Measurements from ENCODE around the gene PLA2G2F. TPM values are rescaled to one million over a fixed set of nuclear protein-coding genes. Genes with fewer than 3 reads are reported as not detected.

The PLA2G2F gene
- total RNA-seq, 4 donors from 2014 or later, result 0.32 TPM; not detected in 3

DNA sequence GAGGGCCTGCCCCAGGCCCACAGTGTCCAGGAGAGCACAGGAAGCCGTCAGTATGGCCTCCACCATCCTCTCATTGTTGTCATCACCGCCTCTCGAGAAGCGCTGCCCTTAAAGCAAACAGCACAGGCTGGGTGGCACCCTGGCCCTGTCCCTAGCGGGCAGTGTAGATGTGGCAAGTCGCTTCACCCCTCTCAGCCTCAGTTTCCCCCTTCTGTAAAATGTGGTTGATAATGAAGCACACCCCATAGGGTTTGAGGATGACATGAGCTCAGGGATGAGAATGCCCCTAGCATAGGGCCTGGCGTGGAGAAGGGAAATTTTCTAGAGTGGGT lies 13.4 kb downstream of the PLA2G2F start:
- Histone ChIP-seq H3K4me3 (peak overlapping the region in 1 of 4 donors; percentile 46), H3K9me3 (no peaks in the 10 kb centered on the region), H3K4me1 (peaks cover 0 to 18% (median 12%) of the 10 kb centered on the region in 4 donors), H3K27ac (peak overlapping the region; percentile 19 to 59 (median 37)), H3K36me3 (no peaks in the 10 kb centered on the region), H3K27me3 (no peaks in the 10 kb centered on the region)
- WGBS, 2 donors (ENCODE audit: low coverage in 1 of 2), result 47 to 100% methylated on average over 1 to 7 of the region's 7 CpGs
- no peak for TF ChIP-seq EP300 (IDR thresholded peaks at IDR 0.05; ENCODE audit: low read depth)
- TF ChIP-seq, protein P1, sequence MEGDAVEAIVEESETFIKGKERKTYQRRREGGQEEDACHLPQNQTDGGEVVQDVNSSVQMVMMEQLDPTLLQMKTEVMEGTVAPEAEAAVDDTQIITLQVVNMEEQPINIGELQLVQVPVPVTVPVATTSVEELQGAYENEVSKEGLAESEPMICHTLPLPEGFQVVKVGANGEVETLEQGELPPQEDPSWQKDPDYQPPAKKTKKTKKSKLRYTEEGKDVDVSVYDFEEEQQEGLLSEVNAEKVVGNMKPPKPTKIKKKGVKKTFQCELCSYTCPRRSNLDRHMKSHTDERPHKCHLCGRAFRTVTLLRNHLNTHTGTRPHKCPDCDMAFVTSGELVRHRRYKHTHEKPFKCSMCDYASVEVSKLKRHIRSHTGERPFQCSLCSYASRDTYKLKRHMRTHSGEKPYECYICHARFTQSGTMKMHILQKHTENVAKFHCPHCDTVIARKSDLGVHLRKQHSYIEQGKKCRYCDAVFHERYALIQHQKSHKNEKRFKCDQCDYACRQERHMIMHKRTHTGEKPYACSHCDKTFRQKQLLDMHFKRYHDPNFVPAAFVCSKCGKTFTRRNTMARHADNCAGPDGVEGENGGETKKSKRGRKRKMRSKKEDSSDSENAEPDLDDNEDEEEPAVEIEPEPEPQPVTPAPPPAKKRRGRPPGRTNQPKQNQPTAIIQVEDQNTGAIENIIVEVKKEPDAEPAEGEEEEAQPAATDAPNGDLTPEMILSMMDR (IDR thresholded peaks at IDR 0.05), result peak in 2 of 5 experiments; percentile 17 to 31
- intact Hi-C loops (cut with DNase I; ENCODE audit: low total_unique reads) (loop anchor here (2.0 to 5.0 kb wide), 2 partner anchors 178 to 235 kb away; no protein-coding TSS in a partner anchor), in situ Hi-C loops (cut with MboI; ENCODE audit: low pct_ligation_motif_present in 1 of 4, low pct_unique_long_range_greater_than_20kb in 1 of 4, low sequenced_read_pairs in 3 of 4) (loop anchor here (5.0 to 25.0 kb wide), 3 partner anchors 235 to 240 kb away; partner anchors contain the start of gene PLA2G2E (in 1 of the 4))
- no peak for DNase-seq

DNA sequence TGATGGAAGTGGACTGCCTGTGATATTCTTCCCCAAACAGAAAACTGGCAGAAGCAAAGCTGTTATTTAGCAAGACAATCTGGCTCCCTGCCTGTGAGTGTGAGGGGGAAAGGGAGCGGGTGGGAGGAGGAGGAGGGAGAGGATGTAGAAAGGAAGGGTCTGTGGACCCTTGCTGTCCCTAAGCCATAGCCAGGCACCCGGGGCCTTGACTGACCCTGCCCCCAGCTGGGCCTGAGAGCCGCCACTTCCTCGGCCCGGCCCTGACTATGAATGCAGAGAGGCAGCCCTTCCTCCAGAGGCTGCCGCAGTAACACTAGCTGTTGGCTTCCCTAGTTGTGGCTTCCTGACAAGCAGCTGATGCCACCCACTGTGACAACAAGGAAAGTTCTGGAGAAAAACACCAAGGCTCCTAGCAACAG lies 13.9 kb downstream of the PLA2G2F start:
- H3K27me3 ChIP-seq, result no peaks in the 10 kb centered on the region
- in situ Hi-C loops (cut with MboI; ENCODE audit: low pct_ligation_motif_present in 1 of 4, low pct_unique_long_range_greater_than_20kb in 1 of 4, low sequenced_read_pairs in 3 of 4) (loop anchor here (5.0 to 25.0 kb wide), 3 partner anchors 236 to 241 kb away; partner anchors contain the start of gene PLA2G2E (in 1 of the 4)), intact Hi-C loops (cut with DNase I; ENCODE audit: low total_unique reads) (loop anchor here (2.0 to 5.0 kb wide), 2 partner anchors 178 to 236 kb away; no protein-coding TSS in a partner anchor)
- no peak for DNase-seq
- TF ChIP-seq EP300 (IDR thresholded peaks at IDR 0.05; ENCODE audit: low read depth), result no peak
- peaks cover 0 to 18% (median 12%) of the 10 kb centered on the region in 4 donors for H3K4me1 ChIP-seq
- WGBS, 2 donors (ENCODE audit: low coverage in 1 of 2), result 63% methylated on average over 6 of the region's 6 CpGs; no CpG with 5 or more reads in 1 of the 2 donors
- H3K27ac ChIP-seq, result peak overlapping the region; percentile 19 to 59 (median 37)
- H3K9me3 ChIP-seq, result no peaks in the 10 kb centered on the region
- no peak overlapping the region for H3K4me3 ChIP-seq
- H3K36me3 ChIP-seq, result no peaks in the 10 kb centered on the region

DNA sequence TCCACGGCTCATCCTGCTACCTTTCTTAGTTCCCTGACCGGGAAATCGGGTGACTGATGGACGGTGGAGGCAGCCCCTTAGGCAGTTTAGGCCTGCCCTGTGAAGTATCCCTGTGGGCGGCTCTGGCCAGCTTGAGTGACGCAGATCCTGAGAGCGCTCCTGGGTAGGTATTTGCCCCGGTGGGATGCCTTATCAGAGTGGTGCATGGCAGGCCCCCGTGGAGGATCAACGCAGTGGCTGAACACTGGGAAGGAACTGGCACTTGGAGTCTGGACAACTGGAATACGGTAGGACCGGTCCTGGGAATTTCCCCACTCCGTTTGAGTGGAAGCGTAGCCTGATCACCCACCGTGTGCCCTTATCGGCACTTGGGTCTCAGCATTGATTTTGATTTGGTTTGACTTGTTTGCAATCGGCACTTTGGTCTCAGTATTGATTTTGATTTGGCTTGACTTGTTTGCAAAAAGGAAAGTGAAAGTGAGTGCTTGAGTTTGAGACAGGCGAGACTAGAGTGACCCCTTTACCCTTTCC lies 15.2 kb downstream of the PLA2G2F start:
- DNase-seq, result no peak
- intact Hi-C loops (cut with DNase I; ENCODE audit: low total_unique reads), result loop anchor here (5.0 kb wide), 1 partner anchor 237 kb away; no protein-coding TSS in a partner anchor
- 81 to 87% methylated on average over 6 to 18 of the region's 18 CpGs for WGBS, 2 donors (ENCODE audit: low coverage in 1 of 2)
- Histone ChIP-seq H3K36me3 (no peaks in the 10 kb centered on the region), H3K4me1 (peaks cover 0 to 18% (median 12%) of the 10 kb centered on the region in 4 donors), H3K27me3 (no peaks in the 10 kb centered on the region), H3K9me3 (peaks cover 0 to 11% of the 10 kb centered on the region in 2 donors), H3K27ac (peak overlapping the region in 1 of 4 donors; percentile 0), H3K4me3 (no peak overlapping the region)
- TF ChIP-seq, protein P1 (IDR thresholded peaks at IDR 0.05), result no peak
- no peak for TF ChIP-seq POLR2AphosphoS5 (IDR thresholded peaks at IDR 0.05)
- TF ChIP-seq POLR2A (IDR thresholded peaks at IDR 0.05), result no peak
- no peak for TF ChIP-seq EP300 (IDR thresholded peaks at IDR 0.05; ENCODE audit: low read depth)
- in situ Hi-C loops (cut with MboI; ENCODE audit: low pct_ligation_motif_present in 1 of 4, low pct_unique_long_range_greater_than_20kb in 1 of 4, low sequenced_read_pairs in 3 of 4), result loop anchor here (5.0 to 25.0 kb wide), 3 partner anchors 237 to 242 kb away; partner anchors contain the start of gene PLA2G2E (in 1 of the 4)

DNA sequence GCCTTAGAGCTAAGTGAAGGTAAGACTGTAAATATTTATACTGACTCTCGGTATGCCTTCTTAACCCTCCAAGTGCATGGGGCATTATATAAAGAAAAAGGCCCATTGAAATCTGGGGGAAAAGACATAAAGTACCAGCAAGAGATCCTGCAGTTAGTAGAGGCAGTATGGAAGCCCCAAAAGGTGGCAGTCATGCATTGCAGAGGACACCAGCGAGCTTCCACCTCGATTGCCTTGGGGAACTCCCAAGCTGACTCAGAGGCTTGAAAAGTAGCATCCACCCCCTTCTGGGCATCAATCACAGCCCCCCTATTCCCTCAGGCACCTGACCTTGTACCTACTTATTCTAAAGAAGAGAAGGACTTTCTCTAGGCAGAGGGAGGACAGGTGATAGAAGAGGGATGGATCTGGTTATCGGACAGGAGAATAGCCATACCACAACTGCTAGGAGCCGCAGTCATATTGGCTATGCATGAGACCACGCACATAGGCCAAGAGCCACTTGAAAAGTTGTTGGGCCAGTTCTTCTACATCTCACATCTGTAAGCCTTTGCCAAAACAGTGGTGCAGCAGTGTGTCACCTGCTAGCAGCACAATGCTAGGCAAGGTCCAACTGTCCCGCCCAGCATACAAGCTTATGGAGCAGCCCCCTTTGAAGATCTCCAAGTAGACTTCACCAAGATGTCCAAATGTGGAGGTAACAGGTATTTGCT lies 19.4 kb downstream of the PLA2G2F start:
- H3K4me3 ChIP-seq, result no peak overlapping the region
- H3K27ac ChIP-seq, result no peak overlapping the region
- H3K36me3 ChIP-seq, result no peaks in the 10 kb centered on the region
- no peaks in the 10 kb centered on the region for H3K27me3 ChIP-seq
- peaks cover 0 to 4% (median 2%) of the 10 kb centered on the region in 4 donors for H3K4me1 ChIP-seq
- intact Hi-C loops (cut with DNase I; ENCODE audit: low total_unique reads) (no loop called here), in situ Hi-C loops (cut with MboI; ENCODE audit: low pct_ligation_motif_present in 1 of 4, low pct_unique_long_range_greater_than_20kb in 1 of 4, low sequenced_read_pairs in 3 of 4) (loop anchor here in 3 of 4 donors (10.0 to 25.0 kb wide), 2 partner anchors 244 to 246 kb away; partner anchors contain the start of gene PLA2G2E (in 1 of the 3))
- no peak for TF ChIP-seq POLR2A (IDR thresholded peaks at IDR 0.05)
- TF ChIP-seq EP300 (IDR thresholded peaks at IDR 0.05; ENCODE audit: low read depth), result no peak
- TF ChIP-seq, protein P1 (IDR thresholded peaks at IDR 0.05), result no peak
- no peak for TF ChIP-seq POLR2AphosphoS5 (IDR thresholded peaks at IDR 0.05)
- H3K9me3 ChIP-seq, result peaks cover 16 to 30% of the 10 kb centered on the region in 2 donors
- DNase-seq, result no peak
- WGBS, 2 donors (ENCODE audit: low coverage in 1 of 2), result 83 to 92% methylated on average over 2 to 7 of the region's 7 CpGs

All from transverse colon (tissue), 4 donors.